Measurements from ENCODE around the gene TEX2. TPM values are rescaled to one million over a fixed set of nuclear protein-coding genes. Genes with fewer than 3 reads are reported as not detected.

The TEX2 gene
- total and polyA plus RNA-seq, 9 of the 15 experiments (the other 6 are each of a cell fraction or from before 2014, with no cell fraction given): 4.1 to 27.6 (median 19.3) TPM

GRCh38 chr17:64147110-64148016 is 115.7 kb downstream of the TEX2 start (continued):
- TF ChIP-seq MGA (IDR thresholded peaks at IDR 0.05) (peak; percentile 51; the same call in 1 of the 2 replicates), STAT5A (IDR thresholded peaks at IDR 0.05; ENCODE audit: borderline replicate concordance, low read length) (no peak; the same call in 1 of the 2 replicates), RUNX1 (IDR thresholded peaks at IDR 0.05; ENCODE audit: low read depth) (no peak), MYC (IDR thresholded peaks at IDR 0.05; ENCODE audit: low read depth, low read length) (peak; percentile 81), MYC (CRISPR knock-in tag; IDR thresholded peaks at IDR 0.05; ENCODE audit: borderline replicate concordance, low read depth) (no peak), RBBP5 (IDR thresholded peaks at IDR 0.05; ENCODE audit: borderline replicate concordance, insufficient read depth, low read length, poor library complexity, severe bottlenecking) (no peak), NFIC (IDR thresholded peaks at IDR 0.05) (no peak), HOXB6 (CRISPR knock-in tag; IDR thresholded peaks at IDR 0.05; ENCODE audit: borderline replicate concordance) (no peak), KAT7 (CRISPR knock-in tag; IDR thresholded peaks at IDR 0.05; ENCODE audit: borderline replicate concordance) (no peak), ZNF444 (CRISPR knock-in tag; IDR thresholded peaks at IDR 0.05) (no peak), YY1 (IDR thresholded peaks at IDR 0.05; ENCODE audit: borderline replicate concordance in 1 of 3, control insufficient read depth in 1 of 3, extremely low read depth in 1 of 3, insufficient read depth in 3 of 3, insufficient read length in 1 of 3, insufficient replicate concordance in 2 of 3, low read depth in 1 of 3, low read length in 2 of 3) (no peak), ZNF507 (tag; conservative IDR thresholded peaks at IDR 0.05) (no peak), ETS2 (tag; IDR thresholded peaks at IDR 0.05; ENCODE audit: borderline replicate concordance, poor library complexity, severe bottlenecking) (no peak), ZNF354B (CRISPR knock-in tag; IDR thresholded peaks at IDR 0.05) (0 out of 2 replicates have a peak, but pooled peaks have one; percentile 26), ZNF436 (CRISPR knock-in tag; IDR thresholded peaks at IDR 0.05) (no peak)
